ENCODE data around the gene ERI3.
A peak's percentile ranks its signal among the peaks of the same experiment; 100 is the strongest.

ERI3 gene

DNA sequence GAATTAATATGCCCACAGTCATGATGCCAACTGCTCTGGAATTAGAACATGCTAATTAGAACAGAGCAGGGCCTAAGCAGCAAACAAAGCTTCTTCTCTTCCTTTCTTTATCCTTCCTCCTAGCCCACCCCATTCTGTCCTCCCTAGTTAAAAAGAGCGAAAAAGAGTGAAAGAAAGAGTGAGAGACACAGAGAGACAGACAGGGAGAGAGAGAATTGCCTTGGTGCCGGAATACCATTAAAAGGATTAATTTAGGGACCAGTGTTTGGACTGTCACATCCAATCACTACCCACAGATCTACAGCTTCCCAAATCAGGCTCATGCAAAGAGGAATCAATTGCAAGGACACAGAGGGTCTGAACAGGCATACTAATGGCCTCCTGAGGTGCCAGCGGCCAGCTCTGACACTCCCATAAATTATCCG, 7.0 kb downstream of the ERI3 start:
- DNase-seq, result no peak

DNA sequence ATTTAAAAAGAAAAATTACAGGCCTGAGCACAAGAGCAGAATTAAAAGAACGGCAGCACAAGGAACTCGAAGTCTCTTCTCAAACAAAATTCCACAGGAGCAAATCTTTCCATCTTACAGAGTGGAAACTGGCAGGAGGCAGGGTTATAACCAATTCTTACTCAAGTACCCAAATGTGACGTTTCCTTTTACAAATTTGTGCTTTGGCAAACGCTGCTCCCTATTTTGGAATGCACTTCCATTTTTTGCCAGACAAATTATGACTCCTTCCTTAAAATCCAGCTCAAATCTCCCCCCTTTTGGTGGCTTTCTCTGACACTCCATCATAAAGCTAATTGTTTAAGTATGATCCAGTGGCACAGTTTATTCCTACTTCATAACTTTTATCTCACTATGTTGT, 7.8 kb downstream of the ERI3 start:
- no peak for DNase-seq

DNA sequence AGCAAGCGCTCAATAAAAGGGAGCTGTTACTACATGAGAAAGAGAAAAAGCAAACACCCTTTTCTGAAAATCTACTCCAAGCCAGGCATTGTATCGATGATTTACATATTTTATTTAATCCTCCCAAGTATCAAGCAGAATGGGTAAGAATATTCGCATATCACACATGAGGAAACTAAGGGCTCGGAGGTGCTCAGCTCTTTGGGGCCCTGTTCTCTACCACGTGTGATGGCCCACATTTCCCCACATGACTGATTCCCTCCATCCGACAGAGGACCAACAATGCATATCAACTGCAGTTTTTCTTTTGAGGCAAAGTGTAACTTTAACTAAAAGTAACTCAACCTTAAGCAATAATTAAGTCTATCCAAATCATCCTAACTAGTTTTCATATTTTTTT, 8.2 kb downstream of the ERI3 start:
- DNase-seq, result no peak

DNA sequence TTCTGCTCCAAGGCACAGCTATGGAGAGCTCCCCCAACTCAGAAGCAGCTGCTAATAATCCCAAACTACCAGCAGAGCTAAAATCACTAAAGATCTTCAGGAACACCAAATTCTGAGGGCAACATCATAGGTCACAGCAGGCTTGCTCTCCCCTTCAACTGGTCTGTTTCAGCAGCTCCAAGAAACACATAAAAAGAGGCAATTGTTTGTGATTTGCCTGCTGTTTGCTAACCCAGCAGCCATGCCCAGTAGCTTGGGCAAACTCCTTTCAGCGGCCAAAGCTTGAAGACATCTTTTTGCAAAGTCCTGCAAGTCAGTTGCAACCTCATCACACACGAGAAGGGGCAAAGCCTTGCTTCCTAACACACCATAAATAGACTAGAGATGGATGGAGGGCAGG, 8.9 kb downstream of the ERI3 start:
- no peak for DNase-seq

DNA sequence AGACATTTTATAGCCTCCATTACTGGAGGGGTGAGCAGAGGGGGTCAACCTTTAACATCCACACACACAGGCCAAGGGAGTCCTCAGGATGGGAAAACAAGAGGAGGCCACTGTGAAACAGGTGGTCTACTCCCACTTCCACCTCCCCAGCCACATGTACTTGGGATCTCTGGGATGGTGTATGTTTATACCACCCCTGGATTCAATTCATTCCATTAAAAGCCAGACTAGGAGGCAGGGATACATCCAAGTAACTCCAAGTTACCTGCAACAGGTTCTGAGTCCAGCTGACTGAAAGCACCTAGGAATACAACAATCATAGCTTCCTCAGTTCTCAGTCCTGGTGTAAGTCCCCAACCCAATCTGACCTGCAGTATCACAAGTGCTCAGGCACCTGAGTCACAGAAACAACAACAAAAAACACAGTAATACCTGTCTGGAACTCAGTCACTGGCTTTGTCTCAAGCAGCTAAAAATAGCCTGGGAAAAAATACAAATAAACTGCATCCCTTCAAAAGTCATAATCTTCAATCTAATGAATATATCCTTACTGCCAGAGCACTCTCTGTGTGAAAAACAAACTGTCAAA, 9.8 kb downstream of the ERI3 start:
- no peak for DNase-seq

DNA sequence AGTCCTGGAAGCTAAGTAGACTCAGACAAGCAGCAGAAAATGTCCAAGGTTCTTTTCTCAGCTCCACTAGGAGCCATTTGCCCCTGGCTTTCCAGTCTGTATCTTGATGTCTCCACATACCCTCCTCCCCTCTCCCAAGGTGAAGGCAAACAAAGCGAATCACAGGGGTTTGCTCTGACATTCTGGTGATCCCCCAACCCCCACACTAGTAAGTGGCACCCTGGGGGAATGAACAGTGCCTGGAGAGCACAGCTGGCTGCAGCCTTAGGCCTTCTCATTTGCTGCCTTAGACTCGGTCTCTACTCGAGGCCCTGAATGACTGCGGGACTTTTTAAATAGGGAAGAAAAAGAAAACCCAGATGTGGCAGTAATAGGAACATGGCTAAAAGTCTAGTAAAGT, 15.3 kb downstream of the ERI3 start:
- DNase-seq, result no peak

DNA sequence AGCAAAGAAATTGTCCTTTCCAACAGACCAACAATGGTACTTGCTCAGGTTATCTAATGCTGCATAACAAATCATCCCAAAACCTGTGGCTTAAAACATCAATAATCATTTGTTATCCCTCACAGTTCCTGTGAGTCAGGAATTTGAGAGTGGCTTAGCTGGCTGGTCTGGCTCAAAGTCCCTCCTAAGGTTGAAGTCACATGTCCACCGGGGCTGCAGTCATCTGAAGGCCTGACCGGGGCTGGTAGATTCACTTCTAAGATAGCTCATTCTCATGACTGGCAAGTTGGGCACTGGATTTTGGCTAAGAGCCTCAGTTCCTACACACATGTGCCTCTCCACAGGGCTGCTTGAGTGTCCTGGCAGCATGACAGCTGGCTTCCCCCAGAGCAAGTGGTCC, 16.9 kb downstream of the ERI3 start:
- DNase-seq, result no peak

DNA sequence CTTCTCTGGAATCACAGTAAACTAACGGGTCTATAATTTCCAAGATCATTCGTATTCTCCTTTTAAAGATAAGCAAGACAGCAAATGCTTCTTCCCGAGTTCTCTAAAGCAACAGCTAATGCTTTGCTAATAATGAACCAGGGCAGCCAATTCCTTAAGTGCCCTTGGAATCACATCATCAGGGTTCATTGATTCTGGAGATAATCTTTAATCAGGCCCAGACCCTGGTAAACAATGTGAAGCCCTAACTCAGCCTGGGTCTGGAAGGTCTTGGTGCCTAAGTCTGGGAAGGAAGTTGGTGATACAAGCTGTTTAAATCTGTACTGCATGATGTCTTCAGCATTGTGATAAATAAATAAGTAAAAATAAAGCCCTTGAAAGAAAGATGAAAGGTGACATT, 18.4 kb downstream of the ERI3 start:
- DNase-seq, result no peak

DNA sequence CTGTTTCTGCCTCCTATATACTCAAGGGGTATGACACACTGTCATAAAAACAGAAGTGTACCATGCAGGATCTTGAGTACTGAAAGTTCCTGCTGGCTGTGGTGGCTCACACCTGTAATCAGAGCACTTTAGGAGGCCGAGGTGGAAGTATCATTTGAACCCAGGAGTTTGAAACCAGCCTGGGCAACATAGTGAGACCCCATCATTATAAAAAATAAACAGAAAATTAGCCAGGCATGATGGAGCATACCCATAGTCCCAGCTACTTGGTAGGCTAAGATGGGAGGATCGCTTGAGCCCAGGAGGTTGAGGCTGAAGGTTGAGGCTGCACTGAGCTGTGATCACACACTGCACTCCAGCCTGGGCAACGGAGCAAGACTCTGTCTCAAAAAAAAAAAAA, 20.1 kb downstream of the ERI3 start:
- DNase-seq, result no peak

DNA sequence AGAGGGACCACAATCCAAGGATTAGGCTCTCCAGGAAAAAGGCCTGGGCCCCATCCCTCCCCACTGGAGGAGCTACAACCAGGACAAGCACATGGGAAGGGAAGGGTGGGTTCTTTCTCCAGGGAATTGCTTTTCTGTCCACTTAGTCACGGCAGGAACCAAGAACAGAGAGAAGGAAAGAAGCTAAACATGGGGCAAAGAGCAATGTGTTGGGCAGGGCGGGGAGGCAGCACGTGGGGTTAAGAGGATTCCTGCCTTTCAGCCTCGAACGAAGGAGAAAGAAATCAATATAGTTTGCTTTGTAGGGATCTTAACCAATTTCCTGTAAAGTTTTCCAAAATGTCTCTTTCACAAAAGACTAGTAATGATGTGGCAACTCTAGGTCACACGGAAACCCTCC, 21.7 kb downstream of the ERI3 start:
- DNase-seq, result no peak

DNA sequence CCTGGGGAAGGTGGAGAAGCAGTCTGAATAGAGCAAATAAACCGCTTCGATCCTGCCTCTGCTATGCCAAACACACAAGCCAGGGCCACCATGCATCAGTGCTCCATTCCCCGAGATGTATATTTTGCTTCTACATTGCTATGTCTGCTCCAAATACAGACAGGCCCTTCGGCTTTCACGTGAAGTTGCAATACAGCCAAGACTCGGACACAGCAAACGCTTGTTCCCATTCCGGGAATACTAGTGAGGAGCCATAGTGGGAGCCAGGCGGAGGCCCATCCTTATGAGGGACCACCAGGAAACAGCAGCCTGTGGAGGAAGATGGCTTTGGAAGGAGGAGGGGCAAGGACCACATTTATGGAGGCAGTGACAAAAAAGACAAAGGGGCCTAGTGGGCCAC, 22.6 kb downstream of the ERI3 start:
- no peak for DNase-seq

DNA sequence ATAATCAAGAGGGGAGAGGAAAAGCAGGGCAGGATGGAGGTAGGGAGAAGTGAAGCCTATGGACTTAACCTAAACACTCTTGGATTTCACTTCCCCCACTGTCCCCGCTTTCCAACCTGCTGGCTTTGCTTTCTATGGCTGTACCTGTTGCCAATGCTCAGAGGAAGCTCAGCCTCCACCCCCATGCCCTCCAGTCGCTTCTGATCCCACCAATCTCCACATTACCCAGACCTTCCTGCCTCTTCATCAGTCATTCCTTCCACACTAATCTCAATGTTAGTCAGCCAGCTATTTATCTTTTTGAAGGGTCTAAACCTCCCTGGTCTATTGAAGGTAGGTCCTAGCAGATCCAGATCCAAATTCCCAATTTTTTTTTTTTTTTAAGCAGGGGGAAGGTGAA, 24.1 kb downstream of the ERI3 start:
- no peak for DNase-seq

DNA sequence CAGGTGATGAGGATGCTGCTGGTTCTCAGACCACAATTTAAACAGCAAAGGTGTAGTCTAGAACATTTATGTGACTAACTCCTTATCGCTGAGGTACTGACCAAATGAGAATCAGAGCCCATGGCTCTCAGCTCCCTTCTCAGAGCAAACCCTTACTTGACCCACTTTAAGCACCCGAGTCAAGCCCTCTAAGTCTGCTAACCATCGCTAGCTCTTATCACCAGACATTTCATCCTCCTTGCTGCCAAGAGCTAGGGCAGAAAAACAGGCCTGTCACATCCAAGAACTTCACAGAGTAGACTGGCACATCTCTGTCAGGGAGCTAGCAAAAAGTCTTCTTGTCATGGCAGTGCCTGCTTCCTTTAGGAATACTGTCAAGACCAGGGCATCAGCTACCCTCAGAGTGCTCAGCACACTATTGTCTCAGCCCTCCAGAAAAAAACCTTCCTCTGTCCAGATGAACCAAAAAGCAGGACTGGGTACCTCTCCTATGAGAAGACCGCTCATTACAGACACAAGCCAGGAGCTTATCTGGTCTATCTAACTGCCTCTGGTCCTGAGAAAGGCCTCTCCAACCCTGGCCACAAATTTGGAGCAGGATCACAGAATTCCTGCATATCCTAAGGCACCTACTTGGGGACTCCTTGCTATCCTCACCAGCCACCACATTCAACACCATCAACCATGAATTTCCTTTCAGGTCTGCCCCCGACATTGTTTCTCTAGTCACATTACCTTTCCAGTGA, 26.2 kb downstream of the ERI3 start:
- DNase-seq, result peak; percentile 28

DNA sequence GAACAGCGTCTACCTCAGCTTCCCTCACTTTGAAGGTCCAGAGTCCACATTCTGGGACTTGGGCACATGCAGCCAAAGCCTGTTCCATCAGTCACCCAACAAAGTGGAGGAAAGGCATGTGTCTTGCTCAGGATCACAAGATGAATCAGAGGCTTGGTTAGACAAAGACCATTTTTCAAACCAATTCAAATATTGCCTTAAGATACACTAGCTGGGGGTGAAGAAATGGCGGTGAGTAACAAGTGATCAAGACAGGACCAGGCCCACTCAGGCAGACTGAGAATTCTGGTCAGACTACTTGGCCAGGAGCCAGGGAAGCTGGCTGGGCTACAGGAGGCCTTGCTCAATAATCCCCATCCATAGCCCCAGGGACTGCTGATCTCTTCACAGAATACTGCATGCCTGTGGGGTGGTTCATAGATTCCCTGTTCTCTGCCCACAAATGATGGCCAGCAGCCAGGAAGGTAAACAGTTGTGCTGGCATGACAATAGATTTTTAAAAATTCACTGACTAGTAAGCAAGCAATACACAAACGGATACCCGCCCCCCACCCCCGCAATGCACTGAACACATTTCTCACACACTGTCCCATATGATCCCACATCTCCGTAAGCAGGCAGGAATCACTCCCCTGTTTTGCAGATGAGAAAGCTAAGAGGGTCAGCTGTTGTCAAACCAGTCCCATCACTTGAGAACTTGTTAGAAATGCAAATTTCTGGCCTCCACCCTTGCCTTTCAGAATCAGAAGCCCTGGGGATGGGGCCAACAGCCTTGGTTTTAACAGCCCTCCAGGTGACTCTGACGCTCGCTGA, 27.2 kb downstream of the ERI3 start:
- peak; percentile 96 for DNase-seq

DNA sequence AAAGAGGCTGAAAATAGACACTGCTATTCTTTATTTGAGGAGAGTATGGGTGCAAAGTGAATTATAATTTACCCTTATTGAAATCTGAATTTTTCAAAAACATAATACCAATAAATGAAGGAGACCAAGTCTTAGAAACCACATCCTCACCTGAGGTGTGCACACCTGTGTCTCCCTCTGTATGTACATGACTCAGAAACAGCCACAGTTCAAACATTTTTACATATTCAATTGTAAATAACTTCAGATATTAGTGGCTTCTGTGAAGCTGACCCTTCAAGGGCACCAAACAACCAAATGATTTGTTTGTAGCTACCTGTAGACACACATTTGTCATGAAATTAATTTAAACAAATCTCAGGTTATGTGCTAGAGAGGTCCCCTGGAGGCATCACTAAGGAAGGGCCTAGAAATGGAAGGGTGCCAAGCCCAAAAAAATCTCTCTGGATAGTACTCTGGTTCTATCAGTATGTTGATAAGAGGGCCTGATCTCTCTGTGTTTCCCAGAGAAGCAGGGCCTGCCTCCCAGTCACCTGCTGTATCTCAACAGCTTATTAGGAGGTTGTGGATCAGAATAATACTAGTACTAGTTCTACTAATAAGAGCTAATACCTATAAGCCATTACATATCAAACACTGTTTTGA, 28.1 kb downstream of the ERI3 start:
- peak; percentile 66 for DNase-seq

DNA sequence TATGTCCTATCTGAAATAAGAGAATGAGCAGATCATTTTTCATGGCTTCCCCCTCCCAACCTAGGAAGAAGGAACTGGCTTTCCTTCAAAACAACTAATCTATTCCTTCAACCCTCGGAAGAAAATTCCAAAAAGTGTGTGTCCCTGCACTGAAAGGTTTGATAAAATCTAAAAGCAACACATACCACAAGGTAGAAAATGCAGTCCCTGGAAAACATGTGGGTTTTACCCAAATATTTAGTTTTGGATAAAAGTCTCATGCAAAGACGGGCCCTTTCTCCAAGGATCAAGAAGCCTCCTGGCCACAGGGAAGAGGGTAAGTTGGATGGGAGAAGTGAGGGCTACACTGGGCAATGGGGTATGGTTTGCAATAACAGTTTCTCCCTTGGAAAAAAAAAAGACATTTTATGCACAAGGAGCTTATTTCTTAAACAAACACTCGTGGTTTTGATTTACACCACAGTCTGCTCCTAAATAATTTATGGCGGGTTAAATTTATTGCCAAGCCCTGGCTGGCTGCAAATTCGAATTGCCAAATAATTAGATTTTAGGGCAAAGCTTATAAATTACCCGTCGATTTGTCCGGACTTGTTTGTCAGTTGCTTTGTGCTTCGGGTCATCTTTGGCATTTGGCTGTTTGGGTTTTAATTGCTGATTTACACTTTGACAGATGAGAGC, 28.9 kb downstream of the ERI3 start:
- no peak for DNase-seq

DNA sequence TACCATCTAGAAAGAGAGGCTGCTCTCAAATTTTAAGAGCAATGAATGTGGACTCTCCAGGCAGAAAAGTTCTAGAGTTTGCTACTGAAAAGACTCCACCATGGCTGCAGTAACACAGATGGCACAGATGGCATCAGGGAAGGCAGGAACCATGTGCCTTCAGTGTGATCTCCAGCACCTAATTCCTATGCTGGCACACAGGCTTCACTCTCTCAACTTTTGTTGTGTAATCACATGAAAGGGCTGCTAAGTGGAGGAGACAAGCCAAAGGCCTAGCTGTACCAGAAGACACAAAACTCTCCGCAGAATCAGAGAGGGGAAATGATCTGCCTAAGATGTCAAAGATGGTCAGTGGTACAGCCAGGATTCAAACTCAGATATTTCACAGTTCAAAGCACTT, 31.1 kb downstream of the ERI3 start:
- DNase-seq, result no peak

DNA sequence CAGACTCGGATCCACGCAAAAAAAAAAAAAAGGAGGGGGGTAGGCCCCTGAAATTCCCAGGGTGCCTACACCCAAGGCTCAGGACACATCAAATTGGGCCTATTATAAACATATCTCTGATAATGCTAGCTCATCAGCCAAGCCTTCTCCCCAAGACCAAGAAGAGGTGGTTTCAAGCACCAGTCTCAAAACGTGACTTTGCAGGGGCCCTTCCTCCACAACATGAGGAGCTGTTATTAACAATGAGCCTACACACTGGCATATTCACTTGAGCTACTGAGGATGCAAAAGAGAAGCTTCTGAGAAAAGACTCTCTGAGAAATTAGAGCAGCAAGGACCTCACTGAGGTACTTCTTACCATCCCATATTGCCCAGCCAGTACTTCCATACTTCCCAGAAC, 32.7 kb downstream of the ERI3 start:
- DNase-seq, result no peak

DNA sequence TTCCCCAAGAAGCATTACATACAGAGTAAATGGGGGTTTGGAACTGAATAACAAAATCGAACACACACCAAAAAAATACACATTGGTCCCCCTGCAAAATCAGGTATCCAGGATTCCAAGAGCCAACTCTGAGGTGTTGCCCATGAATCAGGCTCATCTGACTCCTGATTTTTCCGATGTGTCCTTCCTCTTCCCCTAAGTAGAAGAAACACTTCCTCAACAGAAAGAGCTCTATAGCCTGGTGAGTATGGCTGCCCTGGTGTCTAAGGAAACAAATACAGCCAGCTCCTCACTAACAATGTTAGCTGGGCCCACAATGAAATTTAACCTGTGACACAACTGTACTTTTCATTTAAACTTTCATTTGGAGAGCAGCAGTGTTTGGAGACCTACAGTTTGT, 33.6 kb downstream of the ERI3 start:
- DNase-seq, result no peak

DNA sequence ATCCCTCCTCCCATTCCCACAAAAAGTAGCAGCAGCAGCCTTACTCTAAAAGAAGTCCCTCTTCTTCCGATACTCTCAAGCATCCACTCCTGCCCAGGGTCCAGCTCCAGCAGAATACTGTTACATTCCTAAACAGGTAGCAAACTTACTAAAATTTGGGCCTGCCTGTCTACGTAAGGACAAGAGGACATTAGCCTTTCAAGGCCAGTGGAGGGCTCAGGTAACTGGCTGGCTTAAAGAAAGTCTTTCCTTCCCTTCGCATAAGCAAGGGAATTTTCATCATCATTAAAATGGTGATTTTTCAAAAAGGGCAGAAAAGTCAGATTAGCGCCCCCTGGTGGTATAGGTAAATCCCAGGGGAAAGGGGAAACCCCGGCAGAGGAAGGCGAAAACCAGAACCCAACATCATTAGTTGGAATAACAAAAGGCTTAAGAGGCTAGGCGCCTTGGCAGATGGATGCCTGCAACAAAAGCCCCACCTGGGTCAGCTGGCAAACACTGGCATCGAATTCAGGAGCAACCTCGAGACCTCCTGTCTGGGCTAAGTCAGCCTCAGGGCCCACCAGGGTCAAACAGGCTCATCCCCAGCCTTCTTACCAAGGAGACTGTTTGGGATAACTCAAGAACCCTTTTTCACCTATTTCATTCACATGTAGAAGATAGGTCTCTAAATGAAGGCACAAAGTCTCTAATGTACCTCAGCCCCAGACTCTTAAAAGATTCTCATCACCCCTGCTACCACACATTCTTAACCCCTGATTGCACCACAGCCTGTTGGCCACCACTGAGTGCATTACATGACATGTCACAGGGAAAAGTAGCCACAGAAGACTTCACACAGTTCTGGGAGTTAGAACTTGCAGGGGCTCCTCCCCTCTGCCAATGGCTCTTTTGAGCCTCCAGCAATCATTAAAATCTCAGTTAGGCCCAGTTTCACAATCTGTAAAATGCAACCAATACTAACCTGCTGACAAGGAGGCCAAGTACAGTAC, 36.7 kb downstream of the ERI3 start:
- DNase-seq, result no peak

DNA sequence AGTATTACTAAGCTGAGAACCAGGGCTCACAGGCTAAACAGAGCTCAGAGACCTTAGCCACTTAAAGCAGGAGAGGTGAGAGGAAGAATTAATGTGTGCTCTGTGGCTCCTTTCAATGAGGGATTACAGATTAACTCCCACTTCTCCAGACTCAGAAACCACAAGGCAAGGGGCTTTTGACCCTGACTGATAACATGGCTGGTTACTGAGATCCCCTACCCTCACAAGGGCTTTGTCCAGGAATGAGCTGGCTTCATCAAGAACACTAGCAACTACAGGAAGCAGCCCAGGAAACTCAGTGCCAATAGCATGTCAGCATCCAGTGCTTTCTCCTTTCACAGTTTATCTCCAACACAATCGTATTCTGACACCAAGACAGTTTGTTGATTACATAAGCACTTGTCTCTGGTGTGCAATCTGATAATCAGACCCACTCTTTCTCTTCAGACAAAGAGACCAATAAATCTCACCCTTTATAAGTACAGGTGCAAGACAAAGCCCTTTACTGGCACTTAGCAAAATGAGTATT, 38.8 kb downstream of the ERI3 start:
- peak; percentile 46 for DNase-seq

DNA sequence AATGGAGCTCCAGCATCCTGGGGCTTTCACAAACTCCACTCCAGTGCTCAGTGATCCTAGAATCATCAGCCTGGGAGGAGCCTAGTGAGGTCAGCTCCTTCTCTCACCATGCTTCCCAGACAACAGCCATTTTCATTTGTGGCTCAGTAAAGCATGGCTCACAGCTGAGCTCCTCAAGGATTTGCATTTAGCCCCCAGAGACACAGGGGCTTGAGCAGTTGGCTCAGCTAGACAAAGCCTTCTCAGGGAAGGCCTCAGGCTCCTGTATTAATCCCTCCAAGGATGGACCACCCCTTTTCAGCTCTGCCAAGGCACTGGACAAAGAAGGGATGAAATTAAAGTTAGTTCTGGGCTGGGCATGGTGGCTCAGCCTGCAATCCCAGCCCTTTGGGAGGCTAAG, 39.5 kb downstream of the ERI3 start:
- peak; percentile 13 for DNase-seq

All from DMS79 treated with DMSO at 0.1 percent for 48 hours (cell line).